Lower leg skin (tissue), 3 donors: ENCODE measurements around the gene NOD2.

Experiments used
- CTCF ChIP-seq, 3 donors: fragments of 450-650 bp; IDR thresholded peaks; one replicate each; pipeline ENCODE4 v1.5.1; 2016; ENCODE audit warnings: antibody characterized with exemption in 3 of 3, mild to moderate bottlenecking in 3 of 3, moderate library complexity in 2 of 3
- POLR2A ChIP-seq, 2 donors: fragments of 450-650 bp; IDR thresholded peaks; one replicate each; pipeline ENCODE4 v1.6.1; 2016 to 2017; ENCODE audit warnings: antibody characterized with exemption in 2 of 2, mild to moderate bottlenecking in 1 of 2, moderate library complexity in 1 of 2

- TF ChIP-seq CTCF (IDR thresholded peaks at IDR 0.05) (no peak), POLR2A (IDR thresholded peaks at IDR 0.05) (no peak)
These were observed 18.6 kb downstream of the NOD2 start for GRCh38 chr16:50711862-50712559.
